Activated CD4-positive, alpha-beta memory T cell treated with anti-CD3 and anti-CD28 coated beads for 36 hours (primary cell): ENCODE measurements around the gene MRPS25. TPM values are rescaled to one million over a fixed set of nuclear protein-coding genes. Genes with fewer than 3 reads are reported as not detected.
A peak's percentile ranks its signal among the peaks of the same experiment; 100 is the strongest.

ENCODE experiments used
- CTCF ChIA-PET: fragments of 350-600 bp; sonication (Branson Sonifier 250); formaldehyde crosslinking; loops from one replicate; lab custom pipeline; 2021; ENCODE audit warnings: antibody characterized with exemption, inconsistent platforms; lab: Charles Lee
- POLR2A ChIA-PET: fragments of 350-600 bp; sonication (Branson Sonifier 250); formaldehyde crosslinking; loops from one replicate; lab custom pipeline; 2021; ENCODE audit warnings: antibody characterized with exemption; lab: Charles Lee
- DNase-seq: peaks from one replicate; pipeline ENCODE4 v3.0.0-alpha.2; 2020
- H3K27ac Mint-ChIP-seq: one replicate; pipeline ENCODE4 v1.8.0; 2021; ENCODE audit warnings: mixed read lengths
- H3K27me3 Mint-ChIP-seq: one replicate; pipeline ENCODE4 v1.8.0; 2021; ENCODE audit warnings: mixed read lengths
- H3K36me3 Mint-ChIP-seq: one replicate; pipeline ENCODE4 v1.8.0; 2021; ENCODE audit warnings: mixed read lengths
- H3K4me1 Mint-ChIP-seq: one replicate; pipeline ENCODE4 v1.8.0; 2021; ENCODE audit warnings: low read depth, mixed read lengths
- H3K4me3 Mint-ChIP-seq: one replicate; pipeline ENCODE4 v1.8.0; 2021; ENCODE audit warnings: mild to moderate bottlenecking, mixed read lengths
- H3K9me3 Mint-ChIP-seq: one replicate; pipeline ENCODE4 v1.8.0; 2021; ENCODE audit warnings: mixed read lengths
- intact Hi-C: fragments of 100-400 bp; cut with micrococcal nuclease; formaldehyde crosslinking; loops from one replicate; pipeline ENCODE4 v1.15.1; 2023
- total RNA-seq, 2 experiments: library from RNA; stranded (reverse); gene quantifications; one replicate each; pipeline ENCODE4 v1.2.3, GENCODE V29; 2021

Gene MRPS25
- total RNA-seq, 2 experiments from 2014 or later, result 53.8 to 58.5 TPM

DNA sequence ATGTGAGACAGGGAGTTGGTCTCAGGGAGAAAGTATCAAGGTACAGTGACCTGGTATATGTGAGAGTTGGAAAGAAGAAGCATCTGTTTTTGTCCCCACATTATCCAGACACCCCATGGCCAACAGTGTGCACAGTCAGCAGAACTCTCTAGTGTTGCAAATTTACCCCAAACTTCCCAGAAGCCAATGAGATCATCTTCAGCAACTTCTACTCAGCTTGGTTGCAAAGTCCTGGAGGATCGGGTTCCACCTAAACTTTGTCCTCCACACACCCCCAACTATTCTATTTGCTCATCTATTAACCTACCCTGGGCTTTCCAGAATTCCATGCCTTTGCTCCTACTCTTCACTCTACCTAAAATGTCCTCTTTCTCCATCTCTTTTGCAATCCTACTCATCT is 18.1 kb upstream of the MRPS25 start:
- H3K4me1 Mint-ChIP-seq, result no peaks in the 10 kb centered on the region
- POLR2A ChIA-PET, result interaction anchor here (0.6 kb wide), 1 partner anchor 156 kb away, joined by 3 read pairs; no protein-coding TSS in a partner anchor
- H3K36me3 Mint-ChIP-seq, result peaks cover 43% of the 10 kb centered on the region
- DNase-seq, result no peak
- no peaks in the 10 kb centered on the region for H3K9me3 Mint-ChIP-seq
- intact Hi-C loops, result no loop called here
- CTCF ChIA-PET, result interaction anchor here (0.6 kb wide), 1 partner anchor 1207 kb away, joined by 3 read pairs; no protein-coding TSS in a partner anchor
- no peaks in the 10 kb centered on the region for H3K27me3 Mint-ChIP-seq
- H3K4me3 Mint-ChIP-seq, result no peak overlapping the region
- H3K27ac Mint-ChIP-seq, result no peak overlapping the region

DNA sequence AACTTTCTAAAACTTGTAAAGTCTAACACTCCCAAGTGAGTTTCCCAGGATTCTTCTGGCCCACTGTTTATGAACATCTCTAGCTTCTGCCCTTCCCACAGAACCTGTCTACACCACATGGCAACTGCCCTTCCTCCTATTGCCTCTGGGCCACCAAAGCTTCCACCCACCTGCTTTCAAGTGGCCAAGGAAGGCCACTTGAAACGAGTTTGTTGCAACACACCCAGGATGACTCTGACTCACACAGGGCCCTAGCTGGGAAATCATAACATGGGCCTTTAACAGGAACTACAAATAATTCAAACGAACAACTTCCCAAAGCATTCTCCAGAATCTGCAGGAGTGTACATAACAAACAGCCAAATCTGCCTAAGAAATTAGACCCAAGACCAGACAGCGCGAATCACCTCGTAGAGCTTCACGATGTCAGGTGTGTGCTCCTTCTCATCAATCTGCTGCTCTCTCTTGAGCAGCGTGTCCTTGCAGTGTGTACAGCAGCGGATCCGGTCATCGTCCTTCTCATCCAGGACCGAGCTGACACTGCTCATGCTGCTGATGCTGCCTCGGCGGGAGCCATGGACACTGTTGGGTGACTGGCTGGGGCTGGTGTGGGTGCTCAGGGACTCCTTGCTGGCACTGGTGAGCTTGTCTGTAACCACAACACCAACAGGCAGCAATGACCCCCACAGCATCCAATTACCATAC is 17.0 kb upstream of the MRPS25 start:
- ChIA-PET CTCF (interaction anchor here (1.3 kb wide), 1 partner anchor 26 kb away, joined by 5 read pairs; no protein-coding TSS in a partner anchor), POLR2A (no interaction called here)
- Mint-ChIP-seq H3K4me1 (no peaks in the 10 kb centered on the region), H3K27me3 (no peaks in the 10 kb centered on the region), H3K9me3 (no peaks in the 10 kb centered on the region), H3K4me3 (no peak overlapping the region), H3K36me3 (peaks cover 50% of the 10 kb centered on the region), H3K27ac (no peak overlapping the region)
- DNase-seq, result no peak
- intact Hi-C loops, result no loop called here

DNA sequence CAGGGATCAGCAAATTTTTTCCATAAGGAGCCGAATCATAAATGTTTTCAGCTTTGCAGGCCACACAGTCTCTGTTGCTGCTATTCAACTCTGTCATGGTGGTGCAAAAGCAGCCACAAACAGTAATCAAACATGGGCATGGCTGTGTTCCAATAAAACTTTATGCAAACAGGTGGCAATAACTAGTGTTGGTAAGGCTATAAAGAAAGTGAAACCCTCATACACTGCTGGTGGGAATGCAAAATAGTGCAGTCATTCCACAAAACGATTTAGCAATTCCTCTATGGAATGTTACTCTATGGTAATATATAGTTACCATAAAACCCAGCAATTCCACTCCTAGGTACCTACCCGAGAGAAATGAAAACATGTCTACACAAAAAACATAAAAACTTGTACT is 14.0 kb upstream of the MRPS25 start:
- no peak for DNase-seq
- Mint-ChIP-seq H3K9me3 (no peaks in the 10 kb centered on the region), H3K27ac (no peak overlapping the region), H3K4me3 (no peak overlapping the region), H3K4me1 (no peaks in the 10 kb centered on the region), H3K27me3 (no peaks in the 10 kb centered on the region), H3K36me3 (peaks cover 56% of the 10 kb centered on the region)
- ChIA-PET POLR2A (no interaction called here), CTCF (interaction anchor here (0.6 kb wide), 1 partner anchor 147 kb away, joined by 3 read pairs; no protein-coding TSS in a partner anchor)
- intact Hi-C loops, result no loop called here

DNA sequence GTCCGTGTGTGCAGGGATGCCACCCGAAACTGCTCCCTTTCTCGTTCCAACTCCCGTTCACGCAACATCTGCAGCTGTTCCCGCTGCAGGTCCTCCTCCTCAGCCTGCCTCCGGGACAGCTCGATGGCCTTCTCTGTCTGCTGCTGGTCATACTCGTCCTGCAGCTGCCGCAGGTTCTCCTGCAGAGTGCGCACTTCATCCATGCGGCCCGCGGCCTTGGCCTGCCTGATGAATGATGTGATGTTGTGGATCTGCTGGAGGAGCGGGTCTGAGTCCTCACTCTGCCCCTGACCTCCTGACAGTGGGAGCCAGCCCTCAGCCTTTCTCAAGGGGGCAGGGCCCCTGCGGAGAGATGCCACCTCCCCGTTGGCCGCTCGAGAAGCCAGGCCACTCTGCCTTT is 9.4 kb upstream of the MRPS25 start:
- intact Hi-C loops, result no loop called here
- DNase-seq, result no peak
- ChIA-PET POLR2A (no interaction called here), CTCF (no interaction called here)
- H3K4me3 Mint-ChIP-seq, result no peak overlapping the region
- H3K9me3 Mint-ChIP-seq, result no peaks in the 10 kb centered on the region
- H3K4me1 Mint-ChIP-seq, result no peaks in the 10 kb centered on the region
- no peak overlapping the region for H3K27ac Mint-ChIP-seq
- H3K36me3 Mint-ChIP-seq, result peaks cover 45% of the 10 kb centered on the region
- no peaks in the 10 kb centered on the region for H3K27me3 Mint-ChIP-seq

DNA sequence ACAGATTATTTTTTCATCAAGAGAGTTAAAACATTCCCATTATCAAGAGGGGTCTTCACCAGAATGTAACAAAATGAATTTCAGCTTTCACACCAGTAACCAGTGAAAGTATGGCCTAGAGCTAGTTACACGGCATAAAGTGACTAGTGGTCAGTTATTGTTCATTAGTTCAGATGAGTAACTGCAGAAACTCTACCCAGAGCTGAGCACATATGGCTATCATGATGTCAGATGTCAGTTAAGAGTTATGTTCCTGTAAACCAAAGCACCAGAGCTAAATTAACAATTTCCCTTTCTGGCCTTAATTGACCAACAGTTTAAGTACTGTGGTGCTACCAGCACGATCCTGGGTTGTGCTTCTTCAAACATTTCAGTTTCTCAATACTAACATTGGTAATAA is 6.6 kb upstream of the MRPS25 start:
- CTCF ChIA-PET, result no interaction called here
- intact Hi-C loops, result no loop called here
- POLR2A ChIA-PET, result interaction anchor here (0.6 kb wide), 1 partner anchor 66 kb away, joined by 3 read pairs; no protein-coding TSS in a partner anchor
- Mint-ChIP-seq H3K4me1 (no peaks in the 10 kb centered on the region), H3K9me3 (no peaks in the 10 kb centered on the region), H3K36me3 (peaks cover 28% of the 10 kb centered on the region), H3K27me3 (no peaks in the 10 kb centered on the region), H3K4me3 (no peak overlapping the region), H3K27ac (no peak overlapping the region)
- DNase-seq, result no peak

DNA sequence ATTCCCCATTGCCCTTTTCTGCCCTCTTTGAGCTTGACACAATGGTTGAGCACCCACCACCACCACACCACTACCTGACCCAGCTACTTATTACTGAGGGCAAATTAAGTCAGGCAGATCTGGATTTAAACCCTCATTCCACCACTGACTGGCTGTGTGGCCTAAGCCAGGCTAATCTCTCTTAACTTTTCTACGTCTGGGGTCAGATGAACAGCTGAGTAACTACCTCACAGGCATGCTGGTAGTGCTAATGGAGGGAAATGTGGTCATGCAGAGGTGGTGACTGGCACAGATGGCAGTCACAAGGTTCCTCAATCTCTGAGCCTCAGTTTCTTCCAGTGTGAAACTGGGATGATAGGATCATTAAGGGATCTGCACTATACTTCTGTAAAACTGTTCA is 4.3 kb upstream of the MRPS25 start:
- ChIA-PET CTCF (interaction anchor here (1.0 to 1.9 kb wide), 2 partner anchors 18 to 39 kb away, joined by 3 to 5 read pairs; no protein-coding TSS in a partner anchor), POLR2A (no interaction called here)
- Mint-ChIP-seq H3K4me1 (peaks cover 5% of the 10 kb centered on the region), H3K27ac (no peak overlapping the region), H3K27me3 (no peaks in the 10 kb centered on the region), H3K4me3 (no peak overlapping the region), H3K9me3 (no peaks in the 10 kb centered on the region), H3K36me3 (peaks cover 17% of the 10 kb centered on the region)
- intact Hi-C loops, result no loop called here
- DNase-seq, result no peak

DNA sequence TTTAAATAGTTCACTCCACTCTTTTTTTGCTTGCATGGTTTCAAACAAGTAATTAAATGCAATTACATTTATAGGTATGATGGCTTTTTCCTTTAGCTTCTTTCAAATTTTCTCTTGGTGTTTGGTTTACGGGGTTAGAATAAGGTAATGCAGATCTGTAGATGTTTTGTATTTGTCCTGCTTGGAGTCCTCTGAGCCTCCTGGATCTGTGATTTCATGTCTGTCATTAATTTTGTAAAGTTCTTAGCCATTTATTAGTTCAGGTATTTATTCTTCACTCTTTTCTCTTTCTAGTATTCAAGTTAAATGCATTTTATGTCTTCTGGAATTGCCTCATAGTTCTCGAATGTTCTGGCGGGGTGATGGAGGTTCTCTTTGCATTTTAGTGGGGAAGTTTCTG is 1.4 kb upstream of the MRPS25 start:
- intact Hi-C loops, result no loop called here
- no peaks in the 10 kb centered on the region for H3K27me3 Mint-ChIP-seq
- peaks cover 9% of the 10 kb centered on the region for H3K36me3 Mint-ChIP-seq
- no peak for DNase-seq
- H3K27ac Mint-ChIP-seq, result no peak overlapping the region
- ChIA-PET CTCF (interaction anchor here (2.6 kb wide), 1 partner anchor 140 kb away, joined by 11 read pairs; no protein-coding TSS in a partner anchor), POLR2A (interaction anchor here (0.6 kb wide), 1 partner anchor 202 kb away, joined by 3 read pairs; no protein-coding TSS in a partner anchor)
- H3K4me1 Mint-ChIP-seq, result peaks cover 18% of the 10 kb centered on the region
- no peak overlapping the region for H3K4me3 Mint-ChIP-seq
- H3K9me3 Mint-ChIP-seq, result no peaks in the 10 kb centered on the region

DNA sequence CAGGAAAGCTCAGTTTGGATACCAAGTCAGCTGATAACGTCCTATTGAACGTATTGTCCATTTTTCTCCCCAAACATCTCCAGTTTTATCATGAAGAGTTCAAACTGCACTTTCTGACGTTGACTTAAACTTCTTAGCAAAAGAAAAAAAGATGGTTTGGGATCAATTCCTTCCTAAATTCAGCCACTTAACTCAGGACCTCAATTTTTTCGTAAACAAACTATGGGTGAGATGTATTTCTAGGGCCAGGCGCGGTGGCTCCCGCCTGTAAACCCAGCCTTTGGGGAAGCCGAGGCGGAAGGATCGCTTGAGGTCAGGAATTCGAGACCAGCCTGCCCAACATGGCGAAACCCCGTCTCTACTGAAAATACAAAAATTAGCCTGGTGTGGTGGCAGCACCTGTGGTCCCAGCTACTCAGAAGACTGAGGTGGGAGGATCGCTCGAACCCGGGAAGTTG is 464 bp upstream of the MRPS25 start:
- Mint-ChIP-seq H3K36me3 (peaks cover 11% of the 10 kb centered on the region), H3K27me3 (no peaks in the 10 kb centered on the region), H3K4me1 (peaks cover 22% of the 10 kb centered on the region), H3K27ac (peak overlapping the region; percentile 90), H3K9me3 (no peaks in the 10 kb centered on the region), H3K4me3 (peak overlapping the region; percentile 96)
- CTCF ChIA-PET, result interaction anchor here (1.0 to 2.6 kb wide), 5 partner anchors 14 to 144 kb away, joined by 3 to 11 read pairs (median 4); no protein-coding TSS in a partner anchor
- DNase-seq, result no peak
- POLR2A ChIA-PET, result interaction anchor here (0.7 to 1.7 kb wide), 7 partner anchors 10 to 414 kb away, joined by 3 to 23 read pairs (median 3); partner anchors contain the start of genes CAPN7, CCDC174, NR2C2 and RBSN
- intact Hi-C loops, result loop anchor here (1.0 kb wide), 5 partner anchors 10 to 414 kb away; partner anchors contain the start of genes CAPN7, CCDC174 and RBSN

DNA sequence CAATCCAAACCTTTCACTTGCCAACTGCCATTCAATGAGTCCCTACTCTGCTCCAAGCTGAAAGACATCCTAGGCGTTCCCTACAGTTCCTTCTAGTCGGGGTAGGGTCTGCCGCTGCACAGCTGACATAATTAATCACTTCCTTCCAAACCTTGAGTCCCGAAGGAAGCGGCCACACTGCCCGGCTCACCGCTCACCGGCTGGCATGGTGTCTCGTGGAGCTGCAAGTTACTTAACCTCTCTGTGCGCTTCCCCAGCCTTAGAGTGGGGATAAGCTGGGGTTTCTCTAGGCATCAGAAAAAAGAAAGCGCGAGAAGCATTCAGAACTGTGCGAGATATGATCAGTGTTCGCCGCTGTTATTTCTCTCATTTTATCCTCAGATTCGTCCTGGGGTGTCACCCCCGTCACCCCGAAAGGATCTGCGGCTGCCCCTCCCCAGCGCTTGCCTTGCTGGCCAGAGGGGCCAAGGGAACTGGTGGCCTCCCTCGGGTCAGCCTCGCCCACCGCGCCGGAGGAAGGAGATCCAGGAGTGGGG is 748 bp downstream of the MRPS25 start:
- H3K27me3 Mint-ChIP-seq, result no peaks in the 10 kb centered on the region
- peak overlapping the region; percentile 69 for H3K27ac Mint-ChIP-seq
- peak; percentile 42 for DNase-seq
- H3K4me3 Mint-ChIP-seq, result peak overlapping the region; percentile 96
- ChIA-PET POLR2A (interaction anchor here (0.7 to 1.7 kb wide), 5 partner anchors 13 to 142 kb away, joined by 3 to 23 read pairs (median 6); partner anchors contain the start of genes CAPN7, NR2C2 and RBSN), CTCF (interaction anchor here (1.0 to 2.6 kb wide), 5 partner anchors 13 to 143 kb away, joined by 3 to 11 read pairs (median 4); no protein-coding TSS in a partner anchor)
- no peaks in the 10 kb centered on the region for H3K9me3 Mint-ChIP-seq
- H3K4me1 Mint-ChIP-seq, result peaks cover 24% of the 10 kb centered on the region
- intact Hi-C loops, result no loop called here
- peaks cover 15% of the 10 kb centered on the region for H3K36me3 Mint-ChIP-seq

DNA sequence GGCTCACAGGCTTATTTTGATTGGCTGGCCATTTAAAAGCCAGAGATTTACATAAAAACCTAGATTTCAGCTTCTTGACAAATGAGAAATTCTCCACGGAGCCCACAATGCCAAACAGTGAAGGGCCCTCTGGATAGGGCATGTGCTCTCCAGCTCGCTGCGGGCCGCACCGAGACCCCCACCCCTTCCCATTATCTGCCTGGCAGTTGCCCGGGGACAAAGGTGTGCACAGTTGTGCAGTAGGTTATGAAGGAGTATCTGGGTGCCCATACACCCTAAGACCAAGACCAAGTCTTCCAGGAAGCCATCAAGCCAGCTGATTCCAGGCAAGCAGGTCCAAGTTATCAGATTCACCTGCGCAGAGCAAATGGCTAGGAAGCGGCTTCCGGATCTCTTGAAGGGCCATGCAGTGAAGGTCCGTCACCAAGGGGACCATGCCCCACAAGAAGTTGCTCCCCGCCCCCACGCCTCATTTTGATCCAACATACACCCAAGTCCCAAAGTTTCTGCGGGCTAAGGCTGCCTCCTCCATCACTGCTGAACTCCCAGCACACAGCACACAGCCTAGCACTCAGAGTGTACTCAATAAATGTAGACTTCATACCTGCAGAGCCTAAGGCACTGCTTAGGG is 1.3 kb downstream of the MRPS25 start:
- Mint-ChIP-seq H3K27me3 (no peaks in the 10 kb centered on the region), H3K9me3 (no peaks in the 10 kb centered on the region), H3K36me3 (peaks cover 16% of the 10 kb centered on the region), H3K4me3 (peak overlapping the region; percentile 96), H3K4me1 (peaks cover 24% of the 10 kb centered on the region), H3K27ac (peak overlapping the region; percentile 69)
- intact Hi-C loops, result no loop called here
- POLR2A ChIA-PET, result interaction anchor here (1.6 kb wide), 2 partner anchors 98 to 117 kb away, joined by 4 to 7 read pairs; partner anchors contain the start of gene NR2C2
- CTCF ChIA-PET, result interaction anchor here (2.6 kb wide), 1 partner anchor 137 kb away, joined by 11 read pairs; no protein-coding TSS in a partner anchor
- DNase-seq, result no peak

DNA sequence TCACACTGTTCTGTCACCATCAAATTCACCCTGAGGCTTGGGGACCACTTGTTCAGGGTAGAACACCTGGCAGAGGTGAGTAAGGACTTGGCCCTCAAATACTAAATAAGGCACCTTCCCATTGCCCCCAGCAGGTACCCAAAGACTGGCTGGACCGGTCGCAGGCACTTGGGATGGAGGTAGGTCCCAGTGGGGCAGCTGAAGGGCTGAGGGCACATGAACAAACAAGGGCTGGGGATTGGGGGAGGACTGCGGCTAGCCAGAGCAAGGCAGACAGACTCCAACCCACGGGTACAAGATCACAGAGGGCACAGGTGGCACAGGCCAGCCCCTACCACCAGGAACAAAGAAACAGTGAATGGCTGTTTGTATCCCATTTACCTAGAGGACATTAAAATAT is 1.9 kb downstream of the MRPS25 start:
- Mint-ChIP-seq H3K4me1 (peaks cover 24% of the 10 kb centered on the region), H3K9me3 (no peaks in the 10 kb centered on the region), H3K4me3 (peak overlapping the region; percentile 96), H3K36me3 (peaks cover 21% of the 10 kb centered on the region), H3K27ac (no peak overlapping the region), H3K27me3 (no peaks in the 10 kb centered on the region)
- DNase-seq, result no peak
- ChIA-PET CTCF (no interaction called here), POLR2A (interaction anchor here (1.6 kb wide), 1 partner anchor 97 kb away, joined by 4 read pairs; no protein-coding TSS in a partner anchor)
- intact Hi-C loops, result no loop called here
